GM12878 (cell line): Measurements from ENCODE around the gene TIAM1. TPM values are rescaled to one million over a fixed set of nuclear protein-coding genes. Genes with fewer than 3 reads are reported as not detected.
A peak's percentile ranks its signal among the peaks of the same experiment; 100 is the strongest.

ENCODE experiments used
- CBX3 ChIP-seq: fragments of 200-600 bp; sonication (generic); IDR thresholded peaks from 2 replicates; pipeline ENCODE4 v1.6.1; 2016; ENCODE audit warnings: low read depth, borderline replicate concordance
- CEBPZ ChIP-seq: fragments of 150-350 bp; IDR thresholded peaks from 2 replicates; pipeline ENCODE4 v1.6.1; 2016; ENCODE audit warnings: low read depth, low read length
- E4F1 ChIP-seq: fragments of 450-650 bp; IDR thresholded peaks from 2 replicates; pipeline ENCODE4 v1.6.1; 2018; ENCODE audit warnings: borderline replicate concordance, mild to moderate bottlenecking; ENCODE audit not compliant: partially characterized antibody
- EP300 ChIP-seq, 2 experiments: fragments of 150-350 bp in 1 of 2; IDR thresholded peaks; 2 replicates each; pipeline ENCODE4 v1.6.1; 2011 to 2012; ENCODE audit warnings: low read depth in 2 of 2, low read length in 2 of 2, borderline replicate concordance in 1 of 2, improper control_type of control experiment in 1 of 2, inconsistent platforms in 1 of 2; ENCODE audit not compliant: control insufficient read depth in 1 of 2
- IRF5 ChIP-seq: fragments of 450-650 bp; IDR thresholded peaks from 2 replicates; pipeline ENCODE4 v1.6.1; 2017; ENCODE audit warnings: borderline replicate concordance
- KDM1A ChIP-seq: fragments of 200-600 bp; sonication (generic); IDR thresholded peaks from 2 replicates; pipeline ENCODE4 v1.6.1; 2016; ENCODE audit warnings: borderline replicate concordance
- NBN ChIP-seq: fragments of 450-650 bp; IDR thresholded peaks from 2 replicates; pipeline ENCODE4 v1.6.1; 2016
- POLR2AphosphoS5 ChIP-seq: IDR thresholded peaks from 2 replicates; pipeline ENCODE4 v1.6.1; 2011; ENCODE audit warnings: mild to moderate bottlenecking, low read length, inconsistent platforms
- RAD21 ChIP-seq: IDR thresholded peaks from 2 replicates; pipeline ENCODE4 v1.6.1; 2011; ENCODE audit warnings: mild to moderate bottlenecking, low read depth, low read length, moderate library complexity; ENCODE audit not compliant: insufficient read depth
- SKIL ChIP-seq: fragments of 450-650 bp; IDR thresholded peaks from 2 replicates; pipeline ENCODE4 v1.6.1; 2017; ENCODE audit warnings: mild to moderate bottlenecking, low read depth, inconsistent platforms; ENCODE audit not compliant: poor library complexity, severe bottlenecking
- SUZ12 ChIP-seq: fragments of 200-600 bp; sonication (generic); IDR thresholded peaks from one replicate; pipeline ENCODE4 v1.6.1; 2018; ENCODE audit warnings: antibody characterized with exemption, mild to moderate bottlenecking; ENCODE audit not compliant: unreplicated experiment
- ZBTB4 ChIP-seq: fragments of 450-650 bp; formaldehyde crosslinking; IDR thresholded peaks from 2 replicates; pipeline ENCODE4 v1.4.0; 2022; ENCODE audit warnings: mild to moderate bottlenecking, moderate library complexity
- polyA plus RNA-seq, 11 experiments: library from polyadenylated mRNA; depleted of rRNA in 4 of 11; unstranded in 6 of 11; stranded (reverse) in 5 of 11; fragments of >200 nt; fragmentation: Nextera tagmentation in 4 of 11; fragmentation: Illumina TruSeq in 1 of 11; extraction: Ambion mirVana in 4 of 11; extraction: Trizol in 1 of 11; gene quantifications; 1 replicate in 1 of 11; 2 replicates in 10 of 11; pipeline versions ENCODE4 v1.2.1 to v1.2.3, GENCODE V29; 2011 to 2016; ENCODE audit warnings: inconsistent platforms in 2 of 11, missing spikeins in 2 of 11, low read depth in 1 of 11
- total RNA-seq, 4 experiments: library from RNA; depleted of rRNA in 3 of 4; stranded (reverse); fragments of >200 nt in 3 of 4; fragmentation: Illumina TruSeq in 1 of 4; extraction: Trizol in 1 of 4; gene quantifications; 2 replicates each; pipeline versions ENCODE4 v1.2.1 to v1.2.3, GENCODE V29; 2013 to 2021

The TIAM1 gene
- total and polyA plus RNA-seq, 10 of the 15 experiments (the other 5 are each of a cell fraction or from before 2014, with no cell fraction given), result 0.31 to 35.9 (median 0.78) TPM

- TF ChIP-seq CEBPZ (no peak), NBN (0 out of 2 replicates have a peak, but pooled peaks have one; percentile 37), IRF5 (no peak), SKIL (peak; percentile 50), EP300 (IDR thresholded peaks at IDR 0.05; ENCODE audit: borderline replicate concordance in 1 of 2, control insufficient read depth in 1 of 2, low read depth in 2 of 2, low read length in 2 of 2) (peak in 1 of 2 experiments; percentile 59; a peak in 1 of 4 replicates), POLR2AphosphoS5 (no peak), ZBTB4 (CRISPR knock-in tag) (no peak), SUZ12 (no peak), KDM1A (no peak), E4F1 (no peak), RAD21 (no peak), CBX3 (no peak)
These were observed 181.9 kb downstream of the TIAM1 start (continued) for GRCh38 chr21:31162079-31162699.
